GM12878 (cell line): ENCODE results near the gene WFDC8.

Experiments used
- BHLHE40 ChIP-seq, 2 experiments: fragments of 450-650 bp in 1 of 2; IDR thresholded peaks; 2 replicates each; pipeline ENCODE4 v1.6.1; 2011 to 2017; ENCODE audit warnings: low read depth in 2 of 2, borderline replicate concordance in 1 of 2, improper control_type of control experiment in 1 of 2, low read length in 1 of 2, mild to moderate bottlenecking in 1 of 2
- CBX3 ChIP-seq: fragments of 200-600 bp; sonication (generic); IDR thresholded peaks from 2 replicates; pipeline ENCODE4 v1.6.1; 2016; ENCODE audit warnings: low read depth, borderline replicate concordance
- MAX ChIP-seq: IDR thresholded peaks from 2 replicates; pipeline ENCODE4 v1.6.1; 2012; ENCODE audit warnings: low read depth, low read length, improper control_type of control experiment
- PAX8 ChIP-seq: fragments of 450-650 bp; IDR thresholded peaks from 2 replicates; pipeline ENCODE4 v1.6.1; 2017; ENCODE audit warnings: mild to moderate bottlenecking, moderate library complexity
- POLR2A ChIP-seq: IDR thresholded peaks from 2 replicates; pipeline ENCODE4 v1.6.1; 2011; ENCODE audit warnings: low read depth, mild to moderate bottlenecking, low read length
- TCF12 ChIP-seq: IDR thresholded peaks from 2 replicates; pipeline ENCODE4 v1.6.1; 2011; ENCODE audit warnings: low read depth, mild to moderate bottlenecking, low read length

GRCh38 chr20:45581702-45582101 lies 2.6 kb upstream of the WFDC8 start:
- TF ChIP-seq MAX (no peak), TCF12 (no peak), POLR2A (no peak), BHLHE40 (IDR thresholded peaks at IDR 0.05; ENCODE audit: borderline replicate concordance in 1 of 2, low read depth in 2 of 2, low read length in 1 of 2) (no peak), PAX8 (no peak), CBX3 (no peak)
